Stimulated activated CD8-positive, alpha-beta memory T cell treated with anti-CD3 and anti-CD28 coated beads, Interleukin-12 subunit alpha, Interleukin-12 subunit beta, amount 100 ng/mL, for 24 hours (primary cell): ENCODE data around the gene ZNF485.
"Not testable (repeated sequence)": the region's sequence is repeated elsewhere in the genome, so short reads cannot be mapped to it uniquely, and the experiment has no call there.

Experiments used
- DNase-seq: peaks from one replicate; pipeline ENCODE4 v3.0.0-alpha.2; 2020; ENCODE audit errors: extremely low read depth

Gene ZNF485

GRCh38 chr10:43605850-43606322 lies 352 bp upstream of the ZNF485 start:
- no peak for DNase-seq

GRCh38 chr10:43607199-43607573 lies 948 bp downstream of the ZNF485 start:
- DNase-seq, result no peak

- DNase-seq, result no peak
Measured at GRCh38 chr10:43610636-43611035, 4.4 kb downstream of the ZNF485 start.

GRCh38 chr10:43616697-43617370 lies 10.6 kb downstream of the ZNF485 start:
- no peak for DNase-seq

GRCh38 chr10:43619368-43619767 lies 13.1 kb downstream of the ZNF485 start:
- DNase-seq, result no peak

- no peak for DNase-seq
Measured at GRCh38 chr10:43622038-43622437, 15.8 kb downstream of the ZNF485 start.

GRCh38 chr10:43623351-43623750 lies 17.1 kb downstream of the ZNF485 start:
- no peak for DNase-seq

GRCh38 chr10:43627942-43628341 lies 21.7 kb downstream of the ZNF485 start:
- DNase-seq, result no peak

GRCh38 chr10:43628956-43629355 lies 22.7 kb downstream of the ZNF485 start:
- DNase-seq, result no peak

- not testable (repeated sequence) for DNase-seq
Measured at GRCh38 chr10:43635816-43636215, 29.6 kb downstream of the ZNF485 start.

GRCh38 chr10:43640603-43641002 lies 34.4 kb downstream of the ZNF485 start:
- no peak for DNase-seq

- no peak for DNase-seq
Measured at GRCh38 chr10:43644252-43644651, 38.0 kb downstream of the ZNF485 start.

- DNase-seq, result no peak
Measured at GRCh38 chr10:43645866-43646265, 39.6 kb downstream of the ZNF485 start.

- DNase-seq, result no peak
Measured at GRCh38 chr10:43647576-43647975, 41.3 kb downstream of the ZNF485 start.

GRCh38 chr10:43648095-43648397 lies 41.8 kb downstream of the ZNF485 start:
- DNase-seq, result no peak

GRCh38 chr10:43648398-43649184 lies 42.4 kb downstream of the ZNF485 start, which contains the start of gene ZNF32:
TSS of gene ZNF32 (minus strand) at chr10:43648881. CDS start at chr10:43646133, 2,748 bp downstream.
- peak; percentile 58 for DNase-seq

GRCh38 chr10:43649185-43649523 lies 42.9 kb downstream of the ZNF485 start:
- no peak for DNase-seq

GRCh38 chr10:43653746-43654145 lies 47.5 kb downstream of the ZNF485 start:
- DNase-seq, result no peak

- DNase-seq, result no peak
Measured at GRCh38 chr10:43655311-43655710, 49.1 kb downstream of the ZNF485 start.

- DNase-seq, result no peak
Measured at GRCh38 chr10:43658227-43658626, 52.0 kb downstream of the ZNF485 start.

- DNase-seq, result no peak
Measured at GRCh38 chr10:43665054-43665453, 58.8 kb downstream of the ZNF485 start.

- no peak for DNase-seq
Measured at GRCh38 chr10:43666552-43666951, 60.3 kb downstream of the ZNF485 start.

- DNase-seq, result no peak
Measured at GRCh38 chr10:43667317-43667731, 61.1 kb downstream of the ZNF485 start.
